NB4 (cell line): Measurements from ENCODE around the gene ASF1B.

Source experiments
- CTCF ChIP-seq: IDR thresholded peaks from one replicate; pipeline ENCODE4 v1.5.1; 2012; ENCODE audit warnings: low read depth, low read length
- MYC ChIP-seq: IDR thresholded peaks from 2 replicates; pipeline ENCODE4 v1.6.1; 2011; ENCODE audit warnings: low read depth, low read length
- POLR2A ChIP-seq: IDR thresholded peaks from 2 replicates; pipeline ENCODE4 v1.6.1; 2011; ENCODE audit warnings: mild to moderate bottlenecking; ENCODE audit not compliant: insufficient read length; ENCODE audit errors: extremely low read depth
- TF ChIP-seq, protein P1 (sequence below): IDR thresholded peaks from 2 replicates; pipeline ENCODE4 v1.6.1; 2011; ENCODE audit warnings: low read depth, low read length

DNA sequence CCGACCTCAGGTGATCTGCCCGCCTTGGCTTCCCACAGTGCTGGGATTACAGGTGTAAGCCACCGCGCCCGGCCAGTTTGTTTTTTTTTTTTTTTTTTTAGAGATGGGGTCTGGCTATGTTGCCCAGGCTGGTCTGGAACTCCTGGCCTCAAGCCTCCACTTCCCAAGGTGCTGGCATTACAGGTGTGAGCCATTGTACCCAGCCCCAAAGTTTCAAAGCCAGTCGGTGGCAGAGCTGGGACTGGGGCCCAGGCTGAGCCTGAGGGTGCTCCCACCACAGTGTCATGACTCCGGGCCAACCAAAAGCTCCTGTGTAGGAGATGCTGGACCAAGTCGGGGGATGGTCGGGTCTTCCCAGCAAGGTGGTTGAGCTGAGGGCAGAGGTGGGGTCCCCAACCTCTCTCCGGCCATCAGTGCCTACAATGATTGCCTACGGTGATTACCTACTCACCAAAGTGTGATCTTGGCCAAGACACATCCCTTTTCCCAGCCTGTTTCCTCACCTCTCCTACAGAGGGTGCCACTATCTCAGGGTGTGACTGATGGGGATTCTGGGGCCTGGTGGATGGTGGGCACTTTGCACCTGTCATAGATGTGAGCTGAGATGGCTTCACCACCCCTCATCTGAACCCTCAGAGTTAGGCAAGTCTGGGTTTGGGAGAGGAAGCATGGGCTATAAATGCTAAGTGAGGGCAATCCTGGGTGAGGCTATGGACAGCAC lies 40.0 kb downstream of the ASF1B start:
- TF ChIP-seq CTCF: no peak
- TF ChIP-seq, protein P1, sequence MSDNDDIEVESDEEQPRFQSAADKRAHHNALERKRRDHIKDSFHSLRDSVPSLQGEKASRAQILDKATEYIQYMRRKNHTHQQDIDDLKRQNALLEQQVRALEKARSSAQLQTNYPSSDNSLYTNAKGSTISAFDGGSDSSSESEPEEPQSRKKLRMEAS: no peak
- TF ChIP-seq POLR2A: no peak
- TF ChIP-seq MYC: no peak
